HL-60 (cell line): ENCODE measurements around the gene STPG2.

Source experiments
- DNase-seq, 2 experiments: peaks; one replicate each; pipeline ENCODE4 v3.0.0-alpha.2; 2010 to 2020; ENCODE audit warnings: low read depth in 1 of 2, low spot score in 1 of 2
- H3K27ac ChIP-seq: fragments of 250-450 bp; sonication (Bioruptor Pico); replicated peaks from 2 replicates; pipeline ENCODE4 v1.5.1; 2020; ENCODE audit warnings: mild to moderate bottlenecking, moderate library complexity
- H3K27me3 ChIP-seq: fragments of 250-450 bp; sonication (Bioruptor Pico); 2 replicates; pipeline ENCODE4 v1.5.1; 2021; ENCODE audit warnings: mild to moderate bottlenecking, moderate library complexity; ENCODE audit not compliant: insufficient read depth, poor library complexity, severe bottlenecking
- H3K4me3 ChIP-seq: replicated peaks from 2 replicates; pipeline ENCODE4 v1.5.1; 2011; ENCODE audit warnings: mild to moderate bottlenecking, control low read depth, low read length; ENCODE audit not compliant: insufficient read depth
- GABPA ChIP-seq: IDR thresholded peaks from 2 replicates; pipeline ENCODE4 v1.6.1; 2012; ENCODE audit warnings: low read depth
- POLR2AphosphoS5 ChIP-seq: IDR thresholded peaks from 2 replicates; pipeline ENCODE4 v1.6.1; 2012; ENCODE audit warnings: low read depth
- SPI1 ChIP-seq: IDR thresholded peaks from 2 replicates; pipeline ENCODE4 v1.6.1; 2012; ENCODE audit warnings: low read depth, mild to moderate bottlenecking, borderline replicate concordance
- TF ChIP-seq, protein P1 (sequence below): IDR thresholded peaks from one replicate; pipeline ENCODE4 v1.5.1; 2011; ENCODE audit warnings: low read length, control low read depth, inconsistent platforms; ENCODE audit not compliant: insufficient read depth
- TF ChIP-seq, protein P2 (sequence below): IDR thresholded peaks from 2 replicates; pipeline ENCODE4 v1.6.1; 2012; ENCODE audit warnings: low read depth; ENCODE audit not compliant: insufficient replicate concordance

Gene STPG2

DNA sequence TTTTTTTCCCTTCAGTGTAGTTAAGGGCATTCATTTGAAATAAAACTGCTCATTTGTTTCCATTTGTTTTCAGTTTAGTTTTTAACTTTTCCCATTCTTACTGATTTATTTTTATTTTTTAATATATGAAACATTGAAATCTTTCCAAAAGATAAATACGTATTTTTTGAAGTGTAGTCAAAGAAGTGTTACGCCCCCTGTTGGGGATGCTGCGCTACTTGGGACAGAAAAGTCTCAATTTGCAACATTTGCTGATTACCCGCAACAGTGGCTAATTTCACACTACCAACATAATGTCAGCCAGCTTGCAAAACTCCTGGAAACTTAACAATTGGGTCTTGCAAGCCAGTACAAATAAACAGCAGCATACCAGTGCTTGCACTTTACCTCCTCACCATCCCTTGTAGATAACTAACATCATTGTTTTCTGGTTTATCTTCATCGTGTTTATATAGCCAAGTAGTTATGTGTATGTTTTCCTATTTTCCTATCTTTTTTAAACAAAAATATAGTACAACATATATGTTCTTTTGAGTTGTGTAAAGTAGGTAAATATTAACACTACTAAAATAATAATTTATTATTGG, 158.6 kb downstream of the STPG2 start:
- no peak for TF ChIP-seq GABPA
- TF ChIP-seq, protein P1, sequence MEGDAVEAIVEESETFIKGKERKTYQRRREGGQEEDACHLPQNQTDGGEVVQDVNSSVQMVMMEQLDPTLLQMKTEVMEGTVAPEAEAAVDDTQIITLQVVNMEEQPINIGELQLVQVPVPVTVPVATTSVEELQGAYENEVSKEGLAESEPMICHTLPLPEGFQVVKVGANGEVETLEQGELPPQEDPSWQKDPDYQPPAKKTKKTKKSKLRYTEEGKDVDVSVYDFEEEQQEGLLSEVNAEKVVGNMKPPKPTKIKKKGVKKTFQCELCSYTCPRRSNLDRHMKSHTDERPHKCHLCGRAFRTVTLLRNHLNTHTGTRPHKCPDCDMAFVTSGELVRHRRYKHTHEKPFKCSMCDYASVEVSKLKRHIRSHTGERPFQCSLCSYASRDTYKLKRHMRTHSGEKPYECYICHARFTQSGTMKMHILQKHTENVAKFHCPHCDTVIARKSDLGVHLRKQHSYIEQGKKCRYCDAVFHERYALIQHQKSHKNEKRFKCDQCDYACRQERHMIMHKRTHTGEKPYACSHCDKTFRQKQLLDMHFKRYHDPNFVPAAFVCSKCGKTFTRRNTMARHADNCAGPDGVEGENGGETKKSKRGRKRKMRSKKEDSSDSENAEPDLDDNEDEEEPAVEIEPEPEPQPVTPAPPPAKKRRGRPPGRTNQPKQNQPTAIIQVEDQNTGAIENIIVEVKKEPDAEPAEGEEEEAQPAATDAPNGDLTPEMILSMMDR: no peak
- TF ChIP-seq SPI1: no peak
- TF ChIP-seq, protein P2, sequence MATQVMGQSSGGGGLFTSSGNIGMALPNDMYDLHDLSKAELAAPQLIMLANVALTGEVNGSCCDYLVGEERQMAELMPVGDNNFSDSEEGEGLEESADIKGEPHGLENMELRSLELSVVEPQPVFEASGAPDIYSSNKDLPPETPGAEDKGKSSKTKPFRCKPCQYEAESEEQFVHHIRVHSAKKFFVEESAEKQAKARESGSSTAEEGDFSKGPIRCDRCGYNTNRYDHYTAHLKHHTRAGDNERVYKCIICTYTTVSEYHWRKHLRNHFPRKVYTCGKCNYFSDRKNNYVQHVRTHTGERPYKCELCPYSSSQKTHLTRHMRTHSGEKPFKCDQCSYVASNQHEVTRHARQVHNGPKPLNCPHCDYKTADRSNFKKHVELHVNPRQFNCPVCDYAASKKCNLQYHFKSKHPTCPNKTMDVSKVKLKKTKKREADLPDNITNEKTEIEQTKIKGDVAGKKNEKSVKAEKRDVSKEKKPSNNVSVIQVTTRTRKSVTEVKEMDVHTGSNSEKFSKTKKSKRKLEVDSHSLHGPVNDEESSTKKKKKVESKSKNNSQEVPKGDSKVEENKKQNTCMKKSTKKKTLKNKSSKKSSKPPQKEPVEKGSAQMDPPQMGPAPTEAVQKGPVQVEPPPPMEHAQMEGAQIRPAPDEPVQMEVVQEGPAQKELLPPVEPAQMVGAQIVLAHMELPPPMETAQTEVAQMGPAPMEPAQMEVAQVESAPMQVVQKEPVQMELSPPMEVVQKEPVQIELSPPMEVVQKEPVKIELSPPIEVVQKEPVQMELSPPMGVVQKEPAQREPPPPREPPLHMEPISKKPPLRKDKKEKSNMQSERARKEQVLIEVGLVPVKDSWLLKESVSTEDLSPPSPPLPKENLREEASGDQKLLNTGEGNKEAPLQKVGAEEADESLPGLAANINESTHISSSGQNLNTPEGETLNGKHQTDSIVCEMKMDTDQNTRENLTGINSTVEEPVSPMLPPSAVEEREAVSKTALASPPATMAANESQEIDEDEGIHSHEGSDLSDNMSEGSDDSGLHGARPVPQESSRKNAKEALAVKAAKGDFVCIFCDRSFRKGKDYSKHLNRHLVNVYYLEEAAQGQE: no peak
- no peak for TF ChIP-seq POLR2AphosphoS5
- Histone ChIP-seq H3K27ac (no peak overlapping the region), H3K4me3 (no peak overlapping the region), H3K27me3 (no peaks in the 10 kb centered on the region)
- no peak for DNase-seq

DNA sequence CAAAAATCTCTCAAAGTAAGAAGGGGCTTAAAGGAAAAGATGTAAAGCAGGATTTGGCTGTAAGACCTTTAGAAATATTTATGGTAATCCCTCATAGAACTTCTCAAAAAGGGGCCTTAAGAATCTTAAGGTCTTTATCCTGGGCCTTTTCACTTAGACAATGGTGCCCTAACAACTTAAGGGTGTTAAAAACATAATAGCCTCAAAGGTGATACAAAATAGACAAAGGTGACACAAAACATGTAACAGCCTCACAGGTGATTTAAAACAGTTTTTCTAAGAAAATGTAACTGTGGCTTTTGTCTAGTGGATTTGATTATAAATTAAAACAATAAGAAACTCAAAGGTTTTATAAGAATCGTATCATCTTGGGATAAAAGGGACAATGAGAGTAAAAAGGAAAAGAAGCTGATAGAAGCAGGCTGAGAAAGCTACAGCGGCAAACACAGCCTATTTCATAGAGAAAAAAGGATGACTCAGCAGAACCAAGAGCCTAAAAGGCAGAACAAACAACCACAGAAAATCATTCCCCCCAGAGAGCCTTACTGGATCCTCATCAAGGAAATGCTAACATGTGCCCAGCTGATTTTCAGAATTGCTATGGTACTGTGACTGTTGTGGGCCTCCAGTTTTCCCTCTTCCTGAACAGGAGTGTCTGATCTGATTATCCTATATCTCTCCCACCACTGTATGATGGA, 164.3 kb downstream of the STPG2 start:
- no peak for DNase-seq
- Histone ChIP-seq H3K27me3 (no peaks in the 10 kb centered on the region), H3K27ac (no peak overlapping the region), H3K4me3 (no peak overlapping the region)
- TF ChIP-seq, protein P2: no peak
- no peak for TF ChIP-seq GABPA
- no peak for TF ChIP-seq POLR2AphosphoS5
- TF ChIP-seq, protein P1: no peak
- TF ChIP-seq SPI1: no peak

DNA sequence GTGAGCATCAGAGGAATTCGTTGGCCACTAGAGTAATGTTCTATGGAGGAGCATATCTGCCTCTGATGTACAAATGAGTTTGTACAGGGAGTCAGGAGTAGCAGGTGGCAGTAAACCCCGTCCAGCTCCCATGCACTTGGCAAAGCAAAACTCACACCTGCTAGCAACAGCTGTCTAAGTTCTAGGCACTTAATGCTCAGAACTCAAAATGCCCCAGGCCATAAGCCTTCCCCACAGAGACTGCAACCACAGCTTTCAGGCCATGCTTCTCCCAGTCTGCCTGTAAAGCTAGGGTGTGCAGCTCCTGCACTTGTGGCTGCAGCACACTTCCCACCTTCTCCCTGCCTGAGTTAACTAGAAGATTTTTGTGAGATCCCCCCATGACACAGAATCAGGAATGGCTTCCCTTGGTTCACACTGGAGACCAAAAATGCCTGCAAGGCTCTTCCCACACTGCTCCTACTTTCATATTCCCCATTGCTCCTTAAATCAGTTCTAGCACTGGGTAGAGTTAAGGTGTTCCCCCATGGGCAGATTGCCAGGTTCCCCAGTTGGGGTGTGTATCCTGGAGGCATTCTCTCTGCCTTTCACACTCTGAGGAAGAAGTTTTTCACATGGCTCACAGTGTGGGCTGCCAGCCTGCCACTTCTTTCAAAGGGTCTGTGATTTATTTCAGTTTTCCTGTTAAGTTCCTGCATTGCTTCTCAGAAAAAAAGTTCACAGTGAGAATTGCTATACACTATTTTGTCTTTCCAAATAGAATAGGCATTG, 189.9 kb downstream of the STPG2 start:
- Histone ChIP-seq H3K27ac (no peak overlapping the region), H3K27me3 (no peaks in the 10 kb centered on the region), H3K4me3 (no peak overlapping the region)
- TF ChIP-seq POLR2AphosphoS5: no peak
- TF ChIP-seq, protein P2: no peak
- TF ChIP-seq, protein P1: no peak
- TF ChIP-seq SPI1: no peak
- no peak for TF ChIP-seq GABPA
- DNase-seq: no peak
